K562 (cell line): ENCODE data around the gene CREBL2. TPM values are rescaled to one million over a fixed set of nuclear protein-coding genes. Genes with fewer than 3 reads are reported as not detected.
A peak's percentile ranks its signal among the peaks of the same experiment; 100 is the strongest.

ENCODE experiments used
- ARID1B ChIP-seq: fragments of 450-650 bp; IDR thresholded peaks from 2 replicates; pipeline ENCODE4 v1.6.1; 2016; ENCODE audit warnings: antibody characterized with exemption, mild to moderate bottlenecking, inconsistent platforms
- ATF1 ChIP-seq, 2 experiments: fragments of 450-650 bp in 1 of 2; IDR thresholded peaks; 2 replicates each; pipeline ENCODE4 v1.6.1; 2016; ENCODE audit warnings: missing compliant biosample characterization in 1 of 2, missing genetic modification characterization in 1 of 2
- ATF2 ChIP-seq: sonication (generic); formaldehyde crosslinking; IDR thresholded peaks from 2 replicates; pipeline ENCODE4 v1.8.1; 2022; ENCODE audit warnings: missing genetic modification reagents
- BCOR ChIP-seq: fragments of 450-650 bp; IDR thresholded peaks from 2 replicates; pipeline ENCODE4 v1.6.1; 2016
- FOXA3 ChIP-seq, 2 experiments: fragments of 450-650 bp in 1 of 2; sonication (generic) in 1 of 2; formaldehyde crosslinking; IDR thresholded peaks in 1 of 2; conservative IDR thresholded peaks in 1 of 2; 2 replicates each; pipeline versions ENCODE4 v1.4.0 to v1.8.0; 2020 to 2022; ENCODE audit warnings: mild to moderate bottlenecking in 2 of 2, missing genetic modification reagents in 1 of 2
- HCFC1 ChIP-seq: IDR thresholded peaks from 2 replicates; pipeline ENCODE4 v1.6.1; 2012; ENCODE audit warnings: low read depth, low read length, improper control_type of control experiment
- KHSRP ChIP-seq: fragments of 450-650 bp; IDR thresholded peaks from 2 replicates; pipeline ENCODE4 v1.6.1; 2017
- MAZ ChIP-seq, 2 experiments: fragments of 450-650 bp in 1 of 2; sonication (generic) in 1 of 2; formaldehyde crosslinking; IDR thresholded peaks in 1 of 2; conservative IDR thresholded peaks in 1 of 2; 2 replicates each; pipeline versions ENCODE4 v1.4.0 to v1.5.0; 2020; ENCODE audit warnings: mild to moderate bottlenecking in 1 of 2, missing genetic modification reagents in 1 of 2
- MECOM ChIP-seq: fragments of 250-450 bp; sonication (Bioruptor Pico); IDR thresholded peaks from 2 replicates; pipeline ENCODE4 v1.8.0; 2022; ENCODE audit warnings: inconsistent platforms
- NR2C1 ChIP-seq, 2 experiments: fragments of 450-650 bp; IDR thresholded peaks; 2 replicates each; pipeline ENCODE4 v1.6.1; 2017; ENCODE audit warnings: mild to moderate bottlenecking in 2 of 2, antibody characterized with exemption in 1 of 2, inconsistent platforms in 1 of 2, missing compliant biosample characterization in 1 of 2, missing genetic modification characterization in 1 of 2
- SIX5 ChIP-seq, 2 experiments: IDR thresholded peaks; 2 replicates each; pipeline ENCODE4 v1.6.1; 2011; ENCODE audit warnings: low read length in 2 of 2, borderline replicate concordance in 1 of 2, low read depth in 1 of 2, mild to moderate bottlenecking in 1 of 2, moderate library complexity in 1 of 2; ENCODE audit not compliant: insufficient read depth in 1 of 2
- TARDBP ChIP-seq: fragments of 450-650 bp; IDR thresholded peaks from 2 replicates; pipeline ENCODE4 v1.6.1; 2016
- ZBTB1 ChIP-seq: sonication (generic); formaldehyde crosslinking; IDR thresholded peaks from 2 replicates; pipeline ENCODE4 v1.8.1; 2023; ENCODE audit warnings: missing genetic modification reagents, low read depth, mild to moderate bottlenecking, borderline replicate concordance
- ZFX ChIP-seq: sonication (generic); formaldehyde crosslinking; IDR thresholded peaks from 2 replicates; pipeline ENCODE4 v1.8.0; 2022; ENCODE audit warnings: mild to moderate bottlenecking, missing genetic modification reagents, moderate library complexity
- ZNF408 ChIP-seq: fragments of 250-450 bp; sonication (Bioruptor Pico); IDR thresholded peaks from 2 replicates; pipeline ENCODE4 v1.4.0; 2020; ENCODE audit warnings: low read depth, mild to moderate bottlenecking, moderate library complexity
- polyA plus RNA-seq, 8 experiments: library from polyadenylated mRNA; depleted of rRNA in 4 of 8; stranded (reverse) in 5 of 8; unstranded in 3 of 8; fragments of >200 nt; fragmentation: Nextera tagmentation in 2 of 8; fragmentation: Illumina TruSeq in 1 of 8; extraction: Ambion mirVana in 2 of 8; extraction: Trizol in 1 of 8; gene quantifications; 2 replicates each; pipeline versions ENCODE4 v1.2.1 to v1.2.3, GENCODE V29; 2011 to 2014; ENCODE audit warnings: inconsistent platforms in 1 of 8, missing spikeins in 1 of 8
- total RNA-seq, 7 experiments: library from RNA; depleted of rRNA in 6 of 7; stranded (reverse); fragments of >200 nt in 6 of 7; fragmentation: Illumina TruSeq in 2 of 7; extraction: Trizol in 2 of 7; gene quantifications; 2 replicates each; pipeline versions ENCODE4 v1.2.1 to v1.2.3, GENCODE V29; 2011 to 2021; ENCODE audit warnings: low replicate concordance in 1 of 7
- TF ChIP-seq, protein P1 (sequence below): fragments of 250-450 bp; sonication (Bioruptor Pico); IDR thresholded peaks from 2 replicates; pipeline ENCODE4 v1.5.0; 2020; ENCODE audit warnings: mild to moderate bottlenecking
- TF ChIP-seq, protein P2 (sequence below): sonication (generic); formaldehyde crosslinking; IDR thresholded peaks from 2 replicates; pipeline ENCODE4 v1.9.0; 2022; ENCODE audit warnings: mild to moderate bottlenecking, missing genetic modification reagents
- TF ChIP-seq, protein P3 (sequence below): sonication (generic); formaldehyde crosslinking; IDR thresholded peaks from 2 replicates; pipeline ENCODE4 v1.8.0; 2022; ENCODE audit warnings: missing genetic modification reagents, mild to moderate bottlenecking, moderate library complexity, borderline replicate concordance

Gene CREBL2
- total and polyA plus RNA-seq, 9 of the 15 experiments (the other 6 are each of a cell fraction or from before 2014, with no cell fraction given): 1.7 to 7.3 (median 5.2) TPM

DNA sequence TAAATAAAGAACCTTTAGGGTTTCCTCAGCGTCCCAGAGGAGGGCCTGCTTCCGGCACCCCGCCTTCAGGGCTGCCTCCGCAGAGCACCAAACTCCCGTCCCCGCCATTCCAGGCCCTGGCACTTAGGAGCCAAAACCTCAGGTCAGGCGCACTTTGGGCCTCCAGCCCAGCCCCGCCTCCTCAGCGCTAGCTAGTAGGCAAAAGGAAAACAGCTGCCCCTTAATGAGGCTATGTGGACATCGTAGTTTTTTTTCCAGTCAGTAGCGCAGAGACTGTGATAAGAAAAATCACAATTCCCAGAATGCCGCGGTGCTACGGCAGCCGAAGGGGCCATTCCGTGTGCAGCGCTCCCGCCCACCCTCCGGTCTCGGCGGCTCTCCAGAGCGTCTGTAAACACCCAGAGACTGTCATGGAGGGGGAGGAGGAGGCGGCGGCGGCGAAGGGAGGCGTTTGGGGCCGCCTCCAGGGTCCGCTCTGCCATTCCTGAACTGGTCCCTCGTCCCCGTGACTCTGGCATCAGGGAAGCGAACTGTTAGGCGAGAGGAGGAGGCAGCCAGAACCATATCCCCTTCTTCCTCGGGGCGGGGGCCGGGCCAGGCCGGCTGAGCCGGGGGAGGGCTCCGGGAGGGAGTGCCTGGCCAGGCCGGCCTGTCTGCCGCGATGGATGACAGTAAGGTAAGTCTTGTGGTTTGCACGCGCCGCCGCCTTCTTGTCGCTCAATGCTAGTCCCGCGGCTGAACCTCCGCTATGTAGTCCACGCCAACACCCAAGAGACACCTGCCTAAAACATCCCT is at the start of gene CREBL2 (continued):
- TF ChIP-seq, protein P1, sequence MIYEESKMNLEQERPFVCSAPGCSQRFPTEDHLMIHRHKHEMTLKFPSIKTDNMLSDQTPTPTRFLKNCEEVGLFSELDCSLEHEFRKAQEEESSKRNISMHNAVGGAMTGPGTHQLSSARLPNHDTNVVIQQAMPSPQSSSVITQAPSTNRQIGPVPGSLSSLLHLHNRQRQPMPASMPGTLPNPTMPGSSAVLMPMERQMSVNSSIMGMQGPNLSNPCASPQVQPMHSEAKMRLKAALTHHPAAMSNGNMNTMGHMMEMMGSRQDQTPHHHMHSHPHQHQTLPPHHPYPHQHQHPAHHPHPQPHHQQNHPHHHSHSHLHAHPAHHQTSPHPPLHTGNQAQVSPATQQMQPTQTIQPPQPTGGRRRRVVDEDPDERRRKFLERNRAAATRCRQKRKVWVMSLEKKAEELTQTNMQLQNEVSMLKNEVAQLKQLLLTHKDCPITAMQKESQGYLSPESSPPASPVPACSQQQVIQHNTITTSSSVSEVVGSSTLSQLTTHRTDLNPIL (CRISPR knock-in tag): no peak
- TF ChIP-seq ZBTB1 (no peak), MECOM (CRISPR knock-in tag) (no peak), TARDBP (0 out of 2 replicates have a peak, but pooled peaks have one; percentile 18), NR2C1 (IDR thresholded peaks at IDR 0.05) (0 out of 2 replicates have a peak, but pooled peaks have one; percentile 32), NR2C1 (tag; IDR thresholded peaks at IDR 0.05) (peak; percentile 49), KHSRP (no peak), SIX5 (IDR thresholded peaks at IDR 0.05; ENCODE audit: borderline replicate concordance in 1 of 2, insufficient read depth in 1 of 2, low read depth in 1 of 2, low read length in 2 of 2) (peak; percentile 52 to 58; a peak in 3 of 4 replicates), ZFX (CRISPR knock-in tag) (peak; percentile 95), ATF2 (CRISPR knock-in tag) (no peak), BCOR (no peak), ATF1 (CRISPR knock-in tag; IDR thresholded peaks at IDR 0.05) (no peak), ATF1 (tag; IDR thresholded peaks at IDR 0.05) (peak; percentile 76), MAZ (CRISPR knock-in tag; conservative IDR thresholded peaks at IDR 0.05 in 1 of 2, IDR thresholded peaks at IDR 0.05 in 1 of 2) (peak; percentile 80 to 88), ARID1B (no peak), HCFC1 (peak; percentile 94), FOXA3 (CRISPR knock-in tag; conservative IDR thresholded peaks at IDR 0.05 in 1 of 2, IDR thresholded peaks at IDR 0.05 in 1 of 2) (peak; percentile 38 to 88; a peak in 3 of 4 replicates), ZNF408 (CRISPR knock-in tag) (no peak)
- TF ChIP-seq, protein P2, sequence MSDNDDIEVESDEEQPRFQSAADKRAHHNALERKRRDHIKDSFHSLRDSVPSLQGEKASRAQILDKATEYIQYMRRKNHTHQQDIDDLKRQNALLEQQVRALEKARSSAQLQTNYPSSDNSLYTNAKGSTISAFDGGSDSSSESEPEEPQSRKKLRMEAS: 0 out of 2 replicates have a peak, but pooled peaks have one; percentile 38
- TF ChIP-seq, protein P3, sequence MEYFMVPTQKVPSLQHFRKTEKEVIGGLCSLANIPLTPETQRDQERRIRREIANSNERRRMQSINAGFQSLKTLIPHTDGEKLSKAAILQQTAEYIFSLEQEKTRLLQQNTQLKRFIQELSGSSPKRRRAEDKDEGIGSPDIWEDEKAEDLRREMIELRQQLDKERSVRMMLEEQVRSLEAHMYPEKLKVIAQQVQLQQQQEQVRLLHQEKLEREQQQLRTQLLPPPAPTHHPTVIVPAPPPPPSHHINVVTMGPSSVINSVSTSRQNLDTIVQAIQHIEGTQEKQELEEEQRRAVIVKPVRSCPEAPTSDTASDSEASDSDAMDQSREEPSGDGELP (CRISPR knock-in tag): peak; percentile 97
